HG02840 (cell line): ENCODE data around the gene SYPL1.

Experiments
- ATAC-seq: cut with Tn5 transposase; IDR thresholded peaks from one replicate; pipeline ENCODE4 v1.9.1; 2021; ENCODE audit warnings: mild to moderate bottlenecking, moderate library complexity, moderate number of reproducible peaks; ENCODE audit not compliant: unreplicated experiment, low FRiP score

The SYPL1 gene

GRCh38 chr7:106068986-106069385 lies 43.1 kb downstream of the SYPL1 start:
- ATAC-seq = no peak

- no peak for ATAC-seq
These were observed 43.6 kb downstream of the SYPL1 start for GRCh38 chr7:106068538-106068961.

- ATAC-seq = no peak
These were observed 44.4 kb downstream of the SYPL1 start for GRCh38 chr7:106067678-106068077.

GRCh38 chr7:106065575-106066500 lies 46.3 kb downstream of the SYPL1 start:
- no peak for ATAC-seq

GRCh38 chr7:106064771-106065574 lies 47.1 kb downstream of the SYPL1 start:
- no peak for ATAC-seq

- no peak for ATAC-seq
These were observed 47.8 kb downstream of the SYPL1 start for GRCh38 chr7:106064316-106064715.

GRCh38 chr7:106063692-106064091 lies 48.4 kb downstream of the SYPL1 start:
- ATAC-seq = no peak

- ATAC-seq = no peak
These were observed 49.1 kb downstream of the SYPL1 start for GRCh38 chr7:106063024-106063423.

GRCh38 chr7:106062521-106062931 lies 49.6 kb downstream of the SYPL1 start:
- no peak for ATAC-seq

- ATAC-seq = no peak
These were observed 50.1 kb downstream of the SYPL1 start for GRCh38 chr7:106062006-106062405.

- no peak for ATAC-seq
These were observed 50.7 kb downstream of the SYPL1 start for GRCh38 chr7:106061301-106061979.

GRCh38 chr7:106060394-106060920 lies 51.7 kb downstream of the SYPL1 start:
- ATAC-seq = no peak

- no peak for ATAC-seq
These were observed 52.6 kb downstream of the SYPL1 start for GRCh38 chr7:106059556-106059955.

GRCh38 chr7:106058928-106059324 lies 53.2 kb downstream of the SYPL1 start:
- no peak for ATAC-seq

GRCh38 chr7:106057962-106058927 lies 53.9 kb downstream of the SYPL1 start:
- ATAC-seq = peak; percentile 64

- ATAC-seq = no peak
These were observed 54.7 kb downstream of the SYPL1 start for GRCh38 chr7:106057204-106057961.

- no peak for ATAC-seq
These were observed 55.5 kb downstream of the SYPL1 start for GRCh38 chr7:106056513-106057203.

- no peak for ATAC-seq
These were observed 57.1 kb downstream of the SYPL1 start for GRCh38 chr7:106054971-106055532.
